CD1c-positive myeloid dendritic cell (primary cell): Measurements from ENCODE around the gene CDKN2AIP.
A peak's percentile ranks its signal among the peaks of the same experiment; 100 is the strongest.
"Not testable (repeated sequence)": the region's sequence is repeated elsewhere in the genome, so short reads cannot be mapped to it uniquely, and the experiment has no call there.

Experiments
- DNase-seq: peaks from one replicate; pipeline ENCODE4 v3.0.0-alpha.2; 2016; ENCODE audit errors: extremely low spot score

CDKN2AIP gene

DNA sequence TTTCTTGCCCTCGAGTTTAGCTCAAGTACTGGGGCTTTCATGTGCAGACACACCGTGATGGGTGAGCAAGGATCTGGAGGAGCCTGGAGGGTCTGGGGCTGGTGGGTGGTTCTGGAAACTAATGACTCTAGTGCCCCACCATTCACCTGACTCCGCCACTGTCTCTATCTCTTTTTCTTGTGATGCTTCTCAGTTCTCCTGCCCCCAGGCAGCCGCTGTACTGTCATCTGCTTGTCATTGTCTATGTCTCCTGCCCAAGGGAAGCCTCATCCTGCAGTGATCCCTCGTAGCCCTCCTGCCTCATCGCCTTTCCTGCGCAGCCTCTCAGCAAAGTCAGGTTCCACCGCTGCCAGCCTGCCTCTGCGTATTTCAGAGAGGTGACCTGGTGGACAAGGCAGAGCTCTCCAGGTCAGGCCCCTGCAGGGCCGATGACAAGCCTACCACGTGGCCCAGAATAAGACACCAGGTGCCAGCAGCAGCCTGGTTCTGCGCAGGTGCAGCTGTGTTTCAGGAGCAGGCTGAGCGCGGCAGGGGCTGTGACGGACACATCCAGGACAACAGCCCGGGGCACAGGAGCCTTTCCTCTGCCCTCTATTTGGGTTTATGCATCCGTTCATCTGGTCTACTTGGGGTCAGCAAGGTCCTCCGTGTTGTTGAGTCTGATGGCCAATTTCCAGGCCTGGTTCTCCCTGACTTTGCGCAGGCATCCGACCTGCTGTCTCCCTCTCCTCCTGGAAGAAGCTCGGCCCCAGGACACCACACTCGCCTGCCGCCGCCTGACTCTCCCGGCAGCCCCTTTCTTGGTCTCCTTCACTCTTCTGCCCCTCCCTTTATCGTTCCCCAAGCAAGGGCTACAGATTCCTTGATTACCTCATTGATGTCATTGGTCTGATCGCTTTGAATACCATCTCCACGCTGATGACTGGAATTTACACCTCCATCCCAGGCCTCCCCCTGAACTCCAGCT is 30.9 kb upstream of the CDKN2AIP start:
- no peak for DNase-seq

DNA sequence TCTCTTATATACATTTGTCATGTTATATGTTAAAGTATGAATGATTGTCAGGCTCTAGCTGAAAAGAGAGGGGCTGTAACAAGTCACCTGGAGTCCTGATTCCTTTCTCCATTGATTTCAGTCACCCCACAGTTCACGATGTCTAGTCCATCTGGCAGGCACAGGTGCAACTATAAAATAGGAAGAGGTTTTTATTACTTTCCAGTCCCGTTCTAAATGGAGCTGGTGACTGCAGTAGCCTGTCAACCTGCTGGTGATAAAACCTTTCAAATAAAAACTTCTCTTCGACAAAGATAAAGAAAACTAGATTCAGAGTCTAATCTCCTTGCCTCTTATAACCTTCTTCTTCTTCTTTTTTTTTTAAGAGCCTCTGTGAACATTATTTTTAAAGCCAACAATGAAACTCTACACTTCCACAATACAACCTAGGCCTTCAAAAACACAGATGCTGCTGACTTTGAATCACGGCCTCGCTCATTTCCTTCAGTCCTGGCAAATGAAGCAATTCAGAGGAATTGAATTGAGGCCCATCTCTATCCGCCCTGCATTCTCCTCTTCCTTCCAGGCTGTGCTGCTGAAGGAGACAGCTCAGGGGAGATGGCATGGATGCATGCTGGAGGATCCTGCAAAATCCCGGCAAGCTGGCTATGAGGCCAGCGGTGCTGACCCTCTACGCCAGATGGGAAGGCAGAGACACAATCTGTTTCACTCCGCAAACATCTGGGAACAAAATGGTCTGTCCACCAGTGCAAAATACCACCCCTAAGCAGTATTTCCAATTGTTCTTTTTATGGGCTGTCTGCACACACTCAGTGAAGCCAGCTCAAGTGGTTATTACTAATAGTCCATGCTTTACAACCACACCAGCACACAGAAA is 27.3 kb upstream of the CDKN2AIP start:
- no peak for DNase-seq

DNA sequence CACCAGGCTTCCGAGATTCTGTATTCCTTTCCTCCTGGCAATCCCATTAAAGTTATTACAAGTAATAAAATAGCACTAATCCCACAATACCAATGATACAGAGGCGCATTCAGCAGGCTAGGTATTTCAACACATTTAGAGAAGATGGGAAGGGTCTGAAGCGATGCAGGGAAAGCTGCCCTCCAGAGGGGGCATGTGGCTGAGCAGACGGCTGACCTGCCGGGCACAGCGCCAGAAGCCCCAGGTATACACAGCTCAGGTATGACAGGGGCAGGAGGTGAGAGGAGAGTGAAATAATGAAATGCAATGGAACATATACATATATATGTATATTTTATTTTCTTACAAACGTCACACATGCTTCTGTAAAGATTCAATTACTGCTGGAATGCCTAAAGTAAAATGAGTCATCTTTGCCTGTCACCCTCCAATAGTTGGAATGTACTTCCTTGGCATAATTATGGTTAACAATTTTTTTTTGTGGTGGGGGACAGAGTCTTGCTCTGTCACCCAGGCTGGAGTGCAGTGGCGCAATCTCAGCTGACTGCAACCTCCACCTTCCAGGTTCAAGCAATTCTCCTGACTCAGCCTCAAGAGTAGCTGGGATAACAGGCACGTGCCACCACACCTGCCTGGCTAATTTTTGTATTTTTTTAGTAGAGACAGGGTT is 21.3 kb upstream of the CDKN2AIP start:
- DNase-seq = no peak

DNA sequence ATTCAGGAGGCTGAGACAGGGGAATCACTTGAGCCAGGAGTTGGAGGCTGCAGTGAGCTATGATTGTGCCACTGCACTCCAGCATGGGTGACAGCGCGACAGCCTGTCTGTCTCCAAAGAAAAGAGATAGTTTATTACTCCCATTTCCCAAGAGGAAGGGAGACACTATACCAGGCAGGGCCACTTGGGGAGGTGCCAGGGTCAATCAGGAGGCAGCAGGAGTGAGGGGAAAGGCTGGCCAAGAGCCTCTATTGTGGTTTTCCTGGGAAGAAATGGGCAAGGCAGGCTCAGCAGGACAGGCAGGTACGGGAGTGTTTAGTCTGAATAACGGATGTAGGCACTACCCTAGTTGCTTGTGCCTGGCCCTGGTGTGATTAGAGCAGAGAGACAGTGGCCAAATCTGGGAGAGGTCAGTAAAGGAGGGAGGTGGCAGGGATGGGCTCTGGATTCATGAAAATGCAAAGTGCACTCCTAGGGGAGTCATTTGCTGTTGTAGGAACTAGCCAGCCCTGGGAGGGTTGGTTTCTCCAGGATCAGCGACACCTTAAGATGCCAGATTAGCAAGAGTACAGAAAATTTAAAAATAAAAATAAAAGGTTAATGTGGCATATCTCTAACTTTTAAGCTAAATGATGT is 20.2 kb upstream of the CDKN2AIP start:
- DNase-seq = no peak

DNA sequence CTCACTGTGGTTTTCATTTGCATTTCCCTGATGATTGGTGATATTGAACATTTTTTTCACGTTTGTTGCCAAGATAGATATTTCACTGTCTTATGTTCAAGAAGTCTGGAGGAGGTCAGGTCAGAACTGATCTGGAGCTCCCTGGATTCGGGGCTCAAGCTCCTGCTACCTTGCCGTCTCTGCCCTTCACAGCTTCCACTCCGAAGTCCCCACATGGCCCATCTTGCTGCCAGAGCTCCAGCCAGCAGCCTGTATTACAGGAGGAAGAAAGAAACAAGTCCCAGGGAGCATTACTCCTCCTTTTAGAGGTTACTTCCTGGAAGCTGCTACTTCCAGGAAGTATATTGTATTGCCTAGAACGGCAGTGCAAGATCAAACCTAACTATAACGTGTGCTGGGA is 17.9 kb upstream of the CDKN2AIP start:
- DNase-seq = no peak

DNA sequence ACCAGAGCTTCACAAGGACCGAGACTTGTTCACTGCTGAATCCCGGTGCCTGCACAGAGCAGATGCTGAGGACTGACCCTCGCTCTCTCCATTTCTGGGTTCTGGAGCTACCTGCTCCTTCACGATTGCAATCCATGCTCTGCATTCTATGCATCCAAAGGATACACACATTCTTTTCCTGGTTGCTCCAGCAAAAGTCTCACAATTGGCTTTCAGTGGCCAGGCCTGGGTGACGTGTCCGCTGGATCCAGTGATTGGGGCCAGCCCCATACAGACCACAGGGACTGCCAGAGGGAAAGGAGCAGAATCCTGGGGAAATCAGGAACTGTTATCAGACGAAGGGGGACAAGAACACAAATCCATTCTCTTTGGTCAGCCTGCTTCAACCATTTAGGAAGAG is 14.9 kb upstream of the CDKN2AIP start:
- DNase-seq = no peak

DNA sequence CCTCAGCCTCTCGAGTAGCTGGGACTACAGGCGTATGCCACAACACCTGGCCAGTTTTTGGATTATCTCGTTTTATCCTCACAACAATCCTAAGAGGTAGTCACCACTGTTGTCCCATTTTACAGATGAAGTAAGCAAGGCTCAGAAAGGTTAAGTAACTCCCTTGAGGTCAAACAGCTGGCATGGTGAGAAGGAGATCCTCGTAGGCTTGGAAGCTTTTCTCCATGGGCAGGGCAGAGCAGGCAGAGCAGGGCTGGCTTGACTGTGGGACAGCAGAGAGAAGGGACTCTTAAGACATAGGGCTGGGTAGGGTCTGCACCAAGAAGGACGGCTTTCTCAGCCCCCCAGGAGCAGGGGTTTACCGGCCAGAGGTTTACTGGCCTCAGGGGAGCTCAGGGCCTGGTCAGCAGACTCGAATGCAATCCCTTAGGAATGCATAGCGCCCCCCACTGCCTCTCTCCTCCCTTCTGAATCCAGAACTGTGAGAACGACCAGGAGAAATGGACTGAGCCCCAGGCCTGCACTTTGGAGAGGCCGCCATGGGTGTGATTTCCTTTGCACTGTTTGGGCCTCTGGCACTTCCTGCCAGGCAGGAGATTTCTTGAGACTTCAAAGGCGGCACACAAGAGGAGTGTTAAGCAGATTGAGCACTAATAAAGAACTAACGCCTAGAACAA is 14.0 kb upstream of the CDKN2AIP start:
- no peak for DNase-seq

DNA sequence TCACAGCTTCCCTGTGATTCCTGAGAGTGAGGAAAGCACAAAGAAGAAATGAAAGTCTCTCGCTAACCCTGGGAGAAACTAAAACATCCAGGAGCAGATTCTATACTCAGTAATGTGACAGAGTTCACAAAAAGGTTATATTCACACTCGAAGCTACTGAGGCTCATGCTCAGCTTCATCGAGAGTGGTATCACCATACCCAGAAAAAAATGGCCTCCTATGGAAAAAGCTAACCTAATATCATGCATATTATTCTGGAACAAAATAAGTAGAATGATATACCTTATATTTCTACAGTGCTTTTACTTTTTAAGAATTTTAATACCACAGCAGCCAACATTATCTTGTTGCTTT is 13.5 kb upstream of the CDKN2AIP start:
- DNase-seq = no peak

DNA sequence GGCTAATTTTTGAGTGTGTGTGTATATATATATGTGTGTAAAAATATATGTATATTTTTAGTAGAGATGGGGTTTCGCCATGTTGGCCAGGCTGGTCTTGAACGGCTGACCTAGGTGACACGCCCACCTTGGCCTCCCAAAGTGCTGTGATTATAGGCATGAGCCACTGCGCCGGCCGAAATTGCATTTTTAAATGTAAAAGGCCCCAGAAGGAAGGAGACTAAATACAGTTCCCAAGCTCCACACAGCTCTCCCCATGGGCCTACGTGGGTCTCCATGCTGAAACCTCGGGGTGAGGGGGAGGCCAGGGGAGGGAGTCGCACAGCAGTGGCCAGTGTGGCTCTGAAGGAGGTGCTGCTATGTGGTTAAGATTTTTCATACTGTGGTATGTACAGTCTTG is 12.8 kb upstream of the CDKN2AIP start:
- no peak for DNase-seq

DNA sequence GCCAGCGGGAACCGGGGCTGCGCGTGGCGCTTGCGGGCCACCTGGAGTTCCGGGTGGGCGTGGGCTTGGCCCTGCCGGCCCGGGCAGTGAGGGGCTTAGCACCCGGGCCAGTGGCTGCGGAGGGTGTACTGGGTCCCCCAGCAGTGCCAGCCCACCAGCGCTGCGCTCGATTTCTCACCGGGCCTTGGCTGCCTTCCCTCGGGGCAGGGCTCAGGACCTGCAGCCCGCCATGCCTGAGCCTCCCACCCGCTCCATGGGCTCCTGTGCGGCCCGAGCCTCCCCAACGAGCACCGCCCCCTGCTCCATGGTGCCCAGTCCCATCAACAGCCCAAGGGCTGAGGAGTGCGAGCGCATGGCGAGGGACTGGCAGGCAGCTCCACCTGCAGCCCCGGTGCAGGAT is 11.3 kb upstream of the CDKN2AIP start:
- DNase-seq = not testable (repeated sequence)

DNA sequence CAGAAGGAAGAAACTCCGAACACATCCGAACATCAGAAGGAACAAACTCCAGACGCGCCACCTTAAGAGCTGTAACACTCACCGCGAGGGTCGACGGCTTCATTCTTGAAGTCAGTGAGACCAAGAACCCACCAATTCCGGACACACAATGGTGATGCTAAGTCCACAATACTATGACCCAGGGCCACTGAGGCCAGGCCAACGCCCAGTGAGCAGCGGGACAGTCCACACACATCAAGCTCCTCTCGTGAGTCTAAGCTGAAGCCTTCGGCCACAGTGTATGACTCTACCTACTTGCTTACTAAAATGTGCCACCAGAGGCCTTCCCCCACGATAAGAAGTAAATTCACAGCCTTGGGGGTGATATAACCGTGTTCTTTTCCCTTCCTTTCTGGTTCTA is 10.2 kb upstream of the CDKN2AIP start:
- no peak for DNase-seq

DNA sequence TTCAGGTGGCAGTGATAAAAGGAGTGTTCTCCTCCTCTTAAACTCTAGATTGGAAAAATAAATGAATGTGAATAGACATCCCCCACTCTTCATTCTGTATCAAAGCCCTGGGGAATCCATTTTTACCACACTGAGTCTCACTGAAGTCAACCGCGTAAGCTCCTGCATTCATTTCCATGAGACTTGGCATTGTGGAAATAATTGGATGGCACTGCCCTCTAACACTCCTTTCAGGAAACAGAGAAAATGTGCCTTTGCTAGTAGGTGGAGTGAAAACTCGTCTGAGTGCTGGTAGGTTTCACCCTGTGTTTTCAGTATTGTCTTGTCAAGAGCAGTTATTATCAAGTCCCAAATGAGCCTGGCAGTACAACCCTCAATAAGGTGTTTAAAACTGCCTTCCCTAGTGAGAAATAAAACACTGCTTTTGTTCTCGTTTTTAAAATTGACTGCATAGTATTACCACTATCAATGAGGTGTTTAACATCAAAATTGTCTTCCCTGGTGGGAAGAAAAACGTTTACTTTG is 9.7 kb upstream of the CDKN2AIP start:
- DNase-seq = no peak

DNA sequence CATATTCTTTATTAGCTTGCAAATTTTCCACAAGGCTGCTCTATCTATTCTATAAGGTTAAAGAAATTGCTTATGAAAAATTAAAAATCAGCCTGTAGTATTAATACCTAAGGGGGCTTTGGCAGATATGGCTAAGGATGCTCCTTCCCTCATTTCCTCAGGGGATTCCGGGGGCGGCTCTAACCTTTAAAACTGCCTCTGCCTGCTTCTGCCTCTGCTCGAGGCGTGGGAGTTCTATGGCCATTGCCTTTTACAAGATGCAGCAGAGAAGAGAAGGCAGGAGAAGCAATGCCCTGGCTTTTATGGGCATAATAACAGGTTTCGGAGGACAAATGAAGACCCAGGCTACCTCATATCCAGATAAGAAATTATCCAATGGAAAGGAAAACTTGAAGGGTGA is 8.6 kb upstream of the CDKN2AIP start:
- DNase-seq = no peak

DNA sequence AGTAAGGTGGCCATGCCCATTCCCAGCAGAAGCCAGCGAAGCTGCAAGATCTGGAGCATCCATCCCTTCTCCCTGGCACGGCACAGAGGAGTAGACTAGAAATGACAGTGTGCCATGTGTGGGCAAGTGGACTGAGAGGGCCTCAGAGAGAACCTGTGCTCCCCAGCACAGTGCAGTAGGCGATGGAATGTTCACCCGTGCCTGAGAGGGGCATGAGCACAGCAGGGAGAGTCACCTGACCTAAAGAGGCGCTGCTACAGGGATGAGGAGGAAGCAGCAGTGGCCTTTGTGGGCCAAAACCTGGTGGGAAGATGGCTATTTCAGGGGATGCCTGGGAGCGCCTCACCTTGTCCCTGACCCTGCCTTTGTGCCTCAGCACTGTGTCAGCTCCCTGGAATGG is 8.0 kb upstream of the CDKN2AIP start:
- no peak for DNase-seq

DNA sequence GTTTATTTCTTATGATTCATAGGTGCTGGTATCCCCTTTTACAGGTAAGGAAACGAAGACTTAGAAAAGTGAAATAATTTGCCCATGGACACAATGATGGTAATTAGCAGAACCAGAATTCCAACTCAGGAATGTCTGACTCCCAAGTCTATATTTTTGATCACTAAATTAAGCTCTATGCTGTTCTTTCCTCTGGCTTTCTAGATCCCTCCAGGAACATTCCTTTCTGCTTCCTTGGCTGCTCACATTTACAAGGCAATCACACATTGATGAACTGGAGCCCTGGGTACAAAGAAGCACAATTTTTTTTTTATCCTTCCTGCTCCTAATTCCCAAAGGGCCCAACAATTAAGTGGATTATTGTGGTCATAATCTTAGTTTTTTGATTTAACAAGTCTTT is 7.0 kb upstream of the CDKN2AIP start:
- no peak for DNase-seq

DNA sequence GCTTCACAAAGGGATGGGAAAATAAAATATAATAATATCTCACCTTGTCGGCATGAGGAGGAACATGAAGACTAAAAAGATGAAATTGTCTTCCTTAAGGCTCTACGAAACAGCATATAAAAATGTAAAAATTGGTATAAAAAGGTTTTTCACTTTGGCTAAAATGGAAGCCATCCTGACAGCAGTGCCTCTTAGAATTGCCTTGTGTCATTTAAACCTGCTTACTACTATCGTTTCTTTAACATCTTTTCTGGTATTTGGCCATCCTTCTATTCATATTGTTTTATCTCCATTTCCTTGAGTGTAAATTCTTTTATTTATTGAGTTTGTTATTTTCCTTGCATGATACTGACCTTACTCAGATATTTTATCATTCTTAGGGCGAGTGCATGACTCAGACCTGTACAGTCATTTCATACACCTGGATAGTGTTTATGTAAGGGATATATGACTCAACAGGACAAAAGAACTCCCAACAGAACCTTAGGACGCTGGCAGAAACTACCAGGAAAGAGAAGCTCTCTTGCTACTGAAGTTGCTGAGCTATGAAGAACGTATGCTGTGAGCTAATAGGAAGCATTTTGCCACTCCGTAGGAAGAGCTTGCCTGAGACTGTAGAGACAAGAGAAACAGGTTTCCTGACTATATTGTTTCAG is 5.8 kb upstream of the CDKN2AIP start:
- DNase-seq = no peak

DNA sequence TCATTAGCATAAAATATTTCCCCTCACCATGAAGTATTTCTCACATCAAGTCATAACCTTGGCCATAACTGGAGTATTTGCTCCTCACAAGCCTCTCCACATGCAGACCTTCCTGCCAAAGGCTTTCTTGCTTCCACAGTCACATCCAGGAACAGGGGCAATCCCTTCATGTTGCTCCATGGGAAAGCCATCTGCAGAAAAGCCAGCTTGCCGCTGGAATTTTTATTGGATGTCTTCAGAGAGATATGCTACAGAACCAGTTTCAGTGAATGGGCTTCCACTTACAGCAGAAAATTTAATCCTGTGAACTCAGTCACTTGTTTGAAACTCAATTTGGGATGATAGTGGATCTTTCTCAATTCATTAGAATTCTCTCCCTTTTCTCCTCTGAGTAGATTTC is 3.2 kb upstream of the CDKN2AIP start:
- no peak for DNase-seq

DNA sequence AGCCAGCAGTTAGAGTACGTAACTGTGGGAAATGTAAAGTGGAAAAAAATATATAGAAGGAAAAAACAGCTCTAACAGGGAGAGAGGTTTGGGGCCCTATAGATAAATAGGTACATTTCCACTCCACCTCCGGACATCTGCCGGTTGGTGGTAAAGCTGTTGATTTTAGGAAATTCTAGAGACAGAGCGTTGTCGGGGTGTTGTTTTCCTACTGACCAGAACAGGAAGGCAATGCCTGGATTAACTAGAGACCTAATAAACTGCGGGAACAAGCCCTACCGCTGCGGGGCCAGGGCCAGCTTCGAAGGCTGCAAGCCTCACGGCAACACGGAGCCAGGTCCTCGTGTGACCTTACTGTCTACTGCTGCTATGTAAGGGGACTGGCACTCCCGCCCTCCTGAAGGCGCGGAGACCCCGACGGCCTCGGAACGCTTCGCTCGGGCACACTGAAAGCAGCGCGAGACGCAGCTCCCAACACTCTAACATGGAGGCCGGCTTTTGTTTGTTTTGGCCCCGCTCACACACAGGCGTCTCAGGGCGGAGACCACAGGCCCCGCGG is 702 bp upstream of the CDKN2AIP start:
- no peak for DNase-seq

DNA sequence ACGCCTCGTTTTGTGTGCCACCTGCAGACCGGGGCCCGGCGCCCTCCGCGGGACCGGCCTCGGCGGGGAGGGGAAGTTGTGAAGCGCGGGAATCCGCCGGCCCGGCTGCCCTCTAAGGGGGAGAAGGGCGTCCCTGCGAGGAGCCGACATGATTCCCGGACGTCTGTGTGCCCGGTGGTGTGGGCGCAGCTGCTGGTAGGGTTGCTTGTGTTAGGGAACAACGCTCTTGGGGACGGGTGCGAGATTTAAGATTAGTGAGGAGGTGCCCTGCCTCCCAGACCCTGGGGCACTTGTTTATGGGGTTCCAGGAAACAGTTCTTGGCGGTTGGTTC is 627 bp downstream of the CDKN2AIP start:
- DNase-seq = peak; percentile 65

DNA sequence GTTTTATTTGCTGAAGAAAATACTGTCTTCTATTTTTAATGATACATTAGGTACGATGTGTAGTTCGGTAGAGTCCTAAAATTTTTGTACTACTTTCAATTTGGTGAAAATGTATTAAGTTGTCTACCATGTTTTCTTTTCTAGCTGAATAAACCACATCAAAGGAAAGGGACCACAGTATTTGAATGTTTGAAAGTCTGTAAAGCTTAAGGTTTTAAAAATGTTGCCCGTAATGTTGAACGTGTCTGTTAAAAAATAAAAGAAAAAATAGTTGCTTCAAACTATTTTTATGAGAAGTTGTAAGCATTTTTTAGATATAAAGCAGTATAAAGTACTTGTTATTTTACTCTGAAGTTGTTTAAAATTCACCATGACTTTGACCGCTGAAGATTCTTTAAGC is 3.2 kb downstream of the CDKN2AIP start:
- DNase-seq = no peak
